HT-29 (cell line): Measurements from ENCODE around the gene COL23A1. TPM values are rescaled to one million over a fixed set of nuclear protein-coding genes. Genes with fewer than 3 reads are reported as not detected.
"Not testable (repeated sequence)": the region's sequence is repeated elsewhere in the genome, so short reads cannot be mapped to it uniquely, and the experiment has no call there.

Experiments
- DNase-seq: peaks from one replicate; pipeline ENCODE4 v3.0.0-alpha.2; 2015; ENCODE audit warnings: low spot score
- total RNA-seq: library from RNA; depleted of rRNA; stranded (reverse); fragments of >200 nt; shearing (Covaris generic); gene quantifications from 2 replicates; pipeline ENCODE4 v1.2.3, GENCODE V29; 2014

COL23A1 gene
- total RNA-seq, 1 experiment from 2014 or later = not detected

- no peak for DNase-seq
Observed at GRCh38 chr5:178383301-178383918, 206.8 kb downstream of the COL23A1 start.

DNA sequence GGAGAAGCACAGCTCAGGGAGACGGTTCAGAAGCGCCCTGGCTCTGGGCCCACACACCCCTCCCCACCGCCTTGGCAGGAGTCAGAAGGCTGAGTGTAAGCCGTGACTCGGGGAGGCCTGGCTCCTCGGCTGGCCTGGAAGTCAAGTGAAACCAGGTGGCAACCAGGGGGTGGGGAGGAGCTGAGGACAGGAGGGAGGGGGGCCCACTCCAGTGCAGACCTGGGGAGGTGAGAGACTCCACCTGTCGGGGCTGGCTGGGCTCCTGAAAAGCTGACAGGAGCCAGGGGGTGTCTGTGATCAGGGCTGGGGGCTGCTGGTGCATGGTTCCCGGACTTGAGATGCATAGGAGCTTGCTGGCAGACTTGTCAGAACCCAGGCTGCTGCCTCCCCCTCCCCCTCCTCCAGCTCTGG lies 207.4 kb downstream of the COL23A1 start:
- DNase-seq = no peak

DNA sequence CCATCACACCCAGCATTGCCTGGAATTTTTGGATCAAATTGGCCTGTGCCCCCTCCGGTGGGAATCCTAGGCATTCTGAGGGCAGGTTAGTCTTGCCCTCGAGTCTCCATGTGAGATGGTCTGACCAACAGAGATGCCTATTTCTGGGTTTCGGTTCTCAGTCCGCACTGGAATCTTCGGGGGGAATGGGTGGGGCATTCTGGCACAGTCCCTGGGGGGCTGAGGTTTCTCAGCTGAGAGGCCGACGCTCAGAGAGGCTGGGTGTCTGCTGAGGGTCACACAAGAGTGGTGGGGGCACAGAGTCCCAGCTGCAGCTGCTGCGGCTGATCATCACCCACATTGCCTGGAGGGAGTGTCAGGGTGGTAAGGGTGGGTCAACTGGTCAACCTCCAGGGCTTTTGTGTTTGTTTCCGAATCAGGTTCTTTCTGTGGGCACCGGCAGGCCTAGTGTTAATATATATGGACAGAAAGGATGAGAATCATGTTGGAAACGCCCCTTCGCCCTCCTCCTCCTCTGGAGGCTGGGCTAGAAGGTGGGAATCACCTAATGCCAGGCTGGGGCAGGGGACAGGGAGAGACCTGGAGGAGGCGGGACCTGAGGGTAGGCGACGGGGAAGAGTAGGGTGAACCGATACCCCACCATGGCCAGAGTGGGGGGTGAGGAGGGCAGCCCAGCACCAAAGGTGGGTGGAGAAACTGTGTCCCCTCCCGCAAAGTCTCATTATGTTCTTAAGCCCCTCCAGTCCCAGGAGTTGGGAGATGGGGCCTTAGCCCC lies 208.1 kb downstream of the COL23A1 start:
- DNase-seq = no peak

- DNase-seq = no peak
Observed at GRCh38 chr5:178381206-178381605, 209.0 kb downstream of the COL23A1 start.

GRCh38 chr5:178380541-178381074 lies 209.6 kb downstream of the COL23A1 start:
- DNase-seq = no peak

GRCh38 chr5:178380086-178380485 lies 210.1 kb downstream of the COL23A1 start:
- DNase-seq = no peak

DNA sequence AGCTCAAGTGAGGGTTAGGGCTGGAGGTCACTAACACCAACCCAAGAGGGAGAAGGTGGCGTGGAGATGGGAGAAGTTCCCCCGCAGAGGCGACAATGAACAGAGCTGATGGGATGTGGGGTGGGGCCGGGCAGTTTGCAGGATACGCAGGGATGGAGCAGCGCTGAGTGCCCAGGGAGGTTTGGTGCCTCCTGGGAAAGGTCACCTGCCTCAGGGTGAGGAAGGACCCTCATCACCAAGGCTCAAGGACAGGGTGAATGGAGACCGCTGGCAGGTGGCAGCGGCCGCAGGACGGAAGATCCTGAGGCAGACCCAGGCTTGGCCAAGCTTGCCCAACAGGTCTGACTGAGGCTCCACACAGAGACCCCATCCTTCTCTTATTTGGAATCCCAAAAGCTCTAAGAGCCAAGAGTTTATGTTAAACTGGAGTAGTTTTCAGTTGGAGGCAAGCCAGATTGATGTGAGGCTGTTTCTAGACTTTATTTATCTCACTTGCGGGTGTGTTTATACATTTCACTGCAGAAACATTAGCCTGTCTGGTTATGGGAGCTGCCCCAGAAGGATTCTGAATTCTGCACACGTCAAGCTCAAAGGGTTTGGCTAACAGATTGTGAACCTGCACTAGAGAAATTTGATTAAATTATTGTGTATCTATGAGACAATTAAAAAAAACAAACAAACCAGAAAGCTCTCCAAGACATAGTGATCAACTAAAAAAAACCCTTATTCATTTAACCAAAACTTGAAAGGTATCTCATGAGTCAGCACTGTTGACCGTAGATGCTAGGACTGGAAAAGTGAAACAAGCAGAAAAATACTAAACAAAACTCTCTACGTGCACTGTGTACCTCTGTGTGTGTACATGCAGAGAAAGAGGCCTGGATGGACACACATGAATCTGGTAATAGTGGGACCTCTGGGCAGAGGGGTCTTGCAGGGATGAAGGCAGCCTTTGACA lies 211.4 kb downstream of the COL23A1 start:
- DNase-seq = no peak

GRCh38 chr5:178377583-178378270 lies 212.5 kb downstream of the COL23A1 start:
- no peak for DNase-seq

GRCh38 chr5:178376921-178377582 lies 213.1 kb downstream of the COL23A1 start:
- no peak for DNase-seq

- no peak for DNase-seq
Observed at GRCh38 chr5:178375348-178375747, 214.8 kb downstream of the COL23A1 start.

GRCh38 chr5:178373711-178374110 lies 216.5 kb downstream of the COL23A1 start:
- DNase-seq = no peak

DNA sequence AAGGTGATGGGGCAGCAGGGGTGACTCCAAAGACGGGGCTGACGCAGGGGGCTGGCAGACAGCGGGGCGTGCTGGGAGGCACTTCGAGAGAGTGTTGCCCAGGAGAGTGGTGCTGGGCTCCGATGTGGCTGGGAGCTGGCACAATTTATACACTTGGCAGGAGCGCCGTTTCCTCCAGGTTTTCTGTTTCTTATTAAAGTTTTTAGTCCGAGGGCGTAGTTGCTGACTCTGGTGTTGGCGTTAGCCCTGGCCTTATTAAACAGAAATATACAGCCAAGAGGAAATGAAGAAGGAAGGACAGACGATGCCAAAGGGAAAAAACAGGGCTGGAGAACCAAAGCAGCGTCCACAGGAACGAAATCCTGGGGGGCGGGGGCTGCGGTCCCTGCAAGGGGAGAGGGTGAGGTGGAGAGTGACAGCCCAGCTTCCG lies 218.0 kb downstream of the COL23A1 start:
- DNase-seq = no peak

DNA sequence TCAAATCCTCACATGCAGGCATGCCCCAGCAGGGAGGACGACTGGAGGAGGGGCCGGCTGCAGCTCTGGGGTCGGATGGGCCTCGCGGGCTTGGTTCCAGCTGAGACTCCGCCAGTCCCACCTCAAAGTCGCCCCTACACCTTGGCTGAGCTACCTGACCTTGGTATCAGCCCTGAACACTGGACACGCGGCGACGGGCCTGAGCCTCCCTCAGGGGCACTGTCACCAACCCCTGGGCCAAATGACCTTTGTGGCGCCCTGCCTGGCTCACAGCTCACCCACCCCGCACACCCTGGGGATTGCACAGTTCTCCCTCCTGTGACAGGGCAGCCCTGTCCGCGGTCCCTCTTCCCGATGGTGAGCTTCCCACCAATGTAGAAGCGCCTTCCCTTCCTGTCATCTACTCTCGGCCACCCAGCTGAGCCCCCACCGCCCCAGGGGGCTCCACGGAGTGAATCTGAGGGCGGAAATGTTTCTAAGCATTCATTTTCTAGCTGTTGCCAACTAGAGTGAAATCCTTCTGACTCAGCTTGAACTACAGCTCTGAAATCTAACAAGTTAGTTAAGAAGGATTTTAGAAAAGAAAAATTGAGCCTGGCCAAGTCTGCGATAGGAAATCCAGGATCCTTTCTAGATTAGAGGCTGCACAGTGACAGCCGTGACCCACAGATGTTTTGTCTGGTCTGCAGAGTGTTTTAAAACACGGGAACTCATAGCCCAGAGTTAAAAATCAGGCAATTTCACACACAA lies 218.7 kb downstream of the COL23A1 start:
- DNase-seq = no peak

GRCh38 chr5:178370102-178370501 lies 220.1 kb downstream of the COL23A1 start:
- no peak for DNase-seq

DNA sequence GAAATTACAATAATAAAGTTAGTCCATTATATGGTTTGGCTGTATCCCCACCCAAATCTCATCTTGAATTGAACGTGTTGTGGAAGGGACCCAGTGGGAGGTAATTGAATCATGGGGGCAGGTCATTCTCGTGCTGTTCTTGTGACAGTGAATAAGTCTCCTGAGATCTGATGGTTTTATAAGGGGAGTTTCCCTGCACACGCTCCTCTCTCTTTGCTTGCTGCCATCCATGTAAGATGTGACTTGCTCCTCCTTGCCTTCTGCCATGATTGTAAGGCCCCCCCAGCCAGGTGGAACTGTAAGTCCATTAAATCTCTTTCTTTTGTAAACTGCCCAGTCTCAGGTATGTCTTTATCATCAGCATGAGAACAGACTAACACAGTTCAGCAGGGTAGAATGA lies 220.7 kb downstream of the COL23A1 start:
- not testable (repeated sequence) for DNase-seq

- DNase-seq = no peak
Observed at GRCh38 chr5:178368716-178369300, 221.4 kb downstream of the COL23A1 start.

GRCh38 chr5:178368274-178368673 lies 221.9 kb downstream of the COL23A1 start:
- DNase-seq = no peak

DNA sequence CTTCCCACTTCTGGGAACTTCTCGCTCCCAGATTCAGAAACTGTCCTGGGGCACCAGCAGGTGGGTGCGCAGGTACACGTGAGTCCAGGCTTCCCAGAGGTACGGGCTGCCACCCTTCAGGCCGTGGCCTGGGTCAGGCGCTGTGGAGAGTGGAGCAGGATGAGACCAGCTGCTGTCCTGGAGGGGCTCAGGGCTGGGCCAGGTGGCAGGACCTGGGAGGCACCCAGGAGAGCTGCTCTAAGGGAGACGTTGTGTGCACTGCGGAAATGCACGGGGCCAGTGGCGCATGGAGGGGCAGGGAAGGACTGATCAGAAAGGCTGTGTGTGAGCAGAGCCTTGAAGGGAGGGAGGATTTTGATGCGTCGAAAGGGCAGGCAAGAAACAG lies 222.5 kb downstream of the COL23A1 start:
- no peak for DNase-seq

- DNase-seq = no peak
Observed at GRCh38 chr5:178366998-178367735, 223.0 kb downstream of the COL23A1 start.
